A549 (cell line): ENCODE measurements around the gene OR2G6. TPM values are rescaled to one million over a fixed set of nuclear protein-coding genes. Genes with fewer than 3 reads are reported as not detected.
"Not testable (repeated sequence)": the region's sequence is repeated elsewhere in the genome, so short reads cannot be mapped to it uniquely, and the experiment has no call there.

Experiments
- ATAC-seq, 2 experiments: fragments of 200-7000 bp in 1 of 2; fragments of >200 bp in 1 of 2; cut with Nextera tagmentation in 1 of 2; cut with Tn5 transposase in 1 of 2; 3 replicates each; pipeline versions ENCODE4 v1.8.0 to v1.9.1; 2018 to 2020; ENCODE audit warnings: mild to moderate bottlenecking in 1 of 2, moderate library complexity in 1 of 2
- CTCF ChIA-PET: fragments of 300-600 bp; sonication (Branson Sonifier 250); formaldehyde crosslinking; extraction: SDS; loops from one replicate; lab custom pipeline; 2021; ENCODE audit warnings: antibody characterized with exemption, inconsistent platforms; lab: Yijun Ruan, JAX
- POLR2A ChIA-PET: fragments of 350-600 bp; formaldehyde crosslinking; extraction: SDS; loops from one replicate; lab custom pipeline; 2021; ENCODE audit warnings: antibody characterized with exemption, inconsistent platforms; lab: Yijun Ruan, JAX
- DNase-seq, 2 experiments: peaks; one replicate each; pipeline versions ENCODE4 v3.0.0 to v3.0.0-alpha.2; 2011 to 2016; ENCODE audit warnings: low read depth in 1 of 2, low spot score in 1 of 2
- FAIRE-seq: peaks from 2 replicates; lab custom pipeline; 2011; peaks lifted over from hg19 to GRCh38; lab: Jason Lieb, UNC
- H3K27ac ChIP-seq, 2 experiments: fragments of >200 bp; sonication (Bioruptor Twin); formaldehyde crosslinking; 3 replicates each; pipeline ENCODE4 v1.5.1; 2016 to 2017
- H3K4me1 ChIP-seq: fragments of >200 bp; sonication (Bioruptor Twin); formaldehyde crosslinking; 3 replicates; pipeline ENCODE4 v1.6.1; 2016
- H3K4me2 ChIP-seq: fragments of >200 bp; sonication (Bioruptor Twin); formaldehyde crosslinking; 3 replicates; pipeline ENCODE4 v1.6.1; 2016
- H3K4me3 ChIP-seq: fragments of >200 bp; sonication (Bioruptor Twin); formaldehyde crosslinking; 3 replicates; pipeline ENCODE4 v1.5.1; 2016
- H3K9me3 ChIP-seq: fragments of >200 bp; sonication (Bioruptor Twin); formaldehyde crosslinking; 3 replicates; pipeline ENCODE4 v1.6.1; 2016
- CBX8 ChIP-seq: fragments of 200-600 bp; sonication (generic); IDR thresholded peaks from 2 replicates; pipeline ENCODE4 v1.6.1; 2016
- CHD4 ChIP-seq: fragments of 200-600 bp; sonication (generic); IDR thresholded peaks from 2 replicates; pipeline ENCODE4 v1.6.1; 2016; ENCODE audit warnings: antibody characterized with exemption, mild to moderate bottlenecking, borderline replicate concordance
- EHF ChIP-seq: fragments of 250-450 bp; sonication (Bioruptor Pico); IDR thresholded peaks from 2 replicates; pipeline ENCODE4 v1.5.0; 2020; ENCODE audit warnings: mild to moderate bottlenecking
- FOSL2 ChIP-seq, 2 experiments: fragments of 450-650 bp in 1 of 2; fragments of >200 bp in 1 of 2; sonication (Bioruptor Twin) in 1 of 2; formaldehyde crosslinking; IDR thresholded peaks; 2 replicates each; pipeline versions ENCODE4 v1.5.0 to v1.6.1; 2016 to 2020; ENCODE audit warnings: mild to moderate bottlenecking in 1 of 2, moderate library complexity in 1 of 2
- KDM1A ChIP-seq: fragments of 200-600 bp; sonication (generic); IDR thresholded peaks from 2 replicates; pipeline ENCODE4 v1.6.1; 2016; ENCODE audit warnings: low read depth, mild to moderate bottlenecking
- KDM5A ChIP-seq: fragments of 200-600 bp; sonication (generic); IDR thresholded peaks from 2 replicates; pipeline ENCODE4 v1.6.1; 2016; ENCODE audit warnings: antibody characterized with exemption, mild to moderate bottlenecking
- MYC ChIP-seq: IDR thresholded peaks from 2 replicates; pipeline ENCODE4 v1.6.1; 2012; ENCODE audit warnings: mild to moderate bottlenecking, inconsistent platforms, low read length, improper control_type of control experiment, borderline replicate concordance
- NPAS2 ChIP-seq: fragments of 250-450 bp; sonication (Bioruptor Pico); IDR thresholded peaks from 2 replicates; pipeline ENCODE4 v1.8.0; 2022; ENCODE audit warnings: mild to moderate bottlenecking, moderate library complexity, borderline replicate concordance
- PBX3 ChIP-seq: IDR thresholded peaks from 2 replicates; pipeline ENCODE4 v1.6.1; 2012
- POLR2A ChIP-seq: IDR thresholded peaks from 2 replicates; pipeline ENCODE4 v1.6.1; 2012; ENCODE audit warnings: mild to moderate bottlenecking, low read length
- RARB ChIP-seq: fragments of 250-450 bp; sonication (Bioruptor Pico); IDR thresholded peaks from 2 replicates; pipeline ENCODE4 v1.8.0; 2021; ENCODE audit warnings: mild to moderate bottlenecking, moderate library complexity
- REST ChIP-seq: fragments of 200-600 bp; sonication (generic); IDR thresholded peaks from 2 replicates; pipeline ENCODE4 v1.6.1; 2016; ENCODE audit warnings: antibody characterized with exemption, mild to moderate bottlenecking, moderate library complexity
- SMC3 ChIP-seq: fragments of >200 bp; sonication (Bioruptor Twin); formaldehyde crosslinking; IDR thresholded peaks from 3 replicates; pipeline ENCODE4 v1.6.1; 2018; ENCODE audit warnings: inconsistent platforms
- SREBF2 ChIP-seq: fragments of 450-650 bp; IDR thresholded peaks from 2 replicates; pipeline ENCODE4 v1.6.1; 2014; ENCODE audit warnings: mild to moderate bottlenecking, moderate library complexity
- TFCP2L1 ChIP-seq: fragments of 250-450 bp; sonication (Bioruptor Pico); IDR thresholded peaks from 2 replicates; pipeline ENCODE4 v1.5.0; 2021; ENCODE audit warnings: mild to moderate bottlenecking
- ZNF302 ChIP-seq: fragments of 250-450 bp; sonication (Bioruptor Pico); IDR thresholded peaks from 2 replicates; pipeline ENCODE4 v1.9.0; 2021; ENCODE audit warnings: inconsistent platforms, mild to moderate bottlenecking, moderate library complexity
- WGBS: methylation state at CpG from one replicate; pipeline ENCODE4 v1.1.6; 2017; ENCODE audit errors: missing lambda C conversion rate; 5-methylcytosine and 5-hydroxymethylcytosine counted together
- polyA plus RNA-seq, 4 experiments: library from polyadenylated mRNA; depleted of rRNA in 3 of 4; stranded (reverse); fragments of >200 nt; fragmentation: RNase III in 1 of 4; extraction: RNeasy Plus Mini Kit Qiagen cat#74134 plus additional on column Dnase treatment in 1 of 4; gene quantifications; 2 replicates in 3 of 4; 3 replicates in 1 of 4; pipeline ENCODE4 v1.2.3, GENCODE V29; 2011 to 2017
- TF ChIP-seq, protein P1 (sequence below): fragments of >200 bp; sonication (Bioruptor Twin); formaldehyde crosslinking; IDR thresholded peaks from 3 replicates; pipeline ENCODE4 v1.6.1; 2016
- TF ChIP-seq, protein P2 (sequence below): fragments of >200 bp; sonication (Bioruptor Twin); formaldehyde crosslinking; IDR thresholded peaks from 2 replicates; pipeline ENCODE4 v1.6.1; 2016

Gene OR2G6
- polyA plus RNA-seq, 2 of the 4 experiments (the other 2 are of a cell fraction): not detected

GRCh38 chr1:248510217-248510616 lies 2.3 kb downstream of the OR2G6 start:
- DNase-seq, H3K4me3 ChIP-seq, H3K27ac ChIP-seq, POLR2A ChIA-PET, ATAC-seq, CTCF ChIA-PET, H3K9me3 ChIP-seq, H3K4me2 ChIP-seq, H3K4me1 ChIP-seq: not testable (repeated sequence)
- FAIRE-seq: peak; percentile 68

- Histone ChIP-seq H3K4me2 (no peak overlapping the region), H3K4me3 (no peak overlapping the region), H3K4me1 (no peaks in the 10 kb centered on the region), H3K9me3 (0 out of 3 replicates have a peak, but pooled peaks cover 4% of the 10 kb centered on the region), H3K27ac (no peak overlapping the region)
- FAIRE-seq (no peak), ATAC-seq (no peak), DNase-seq (no peak)
- POLR2A ChIA-PET: no interaction called here
- WGBS: 11% methylated on average over 12 of the region's 12 CpGs
- CTCF ChIA-PET: no interaction called here
- TF ChIP-seq CHD4: no peak
- no peak for TF ChIP-seq KDM1A
- no peak for TF ChIP-seq SREBF2
- TF ChIP-seq MYC: no peak
- no peak for TF ChIP-seq RARB (CRISPR knock-in tag)
- no peak for TF ChIP-seq TFCP2L1 (CRISPR knock-in tag)
- TF ChIP-seq, protein P1, sequence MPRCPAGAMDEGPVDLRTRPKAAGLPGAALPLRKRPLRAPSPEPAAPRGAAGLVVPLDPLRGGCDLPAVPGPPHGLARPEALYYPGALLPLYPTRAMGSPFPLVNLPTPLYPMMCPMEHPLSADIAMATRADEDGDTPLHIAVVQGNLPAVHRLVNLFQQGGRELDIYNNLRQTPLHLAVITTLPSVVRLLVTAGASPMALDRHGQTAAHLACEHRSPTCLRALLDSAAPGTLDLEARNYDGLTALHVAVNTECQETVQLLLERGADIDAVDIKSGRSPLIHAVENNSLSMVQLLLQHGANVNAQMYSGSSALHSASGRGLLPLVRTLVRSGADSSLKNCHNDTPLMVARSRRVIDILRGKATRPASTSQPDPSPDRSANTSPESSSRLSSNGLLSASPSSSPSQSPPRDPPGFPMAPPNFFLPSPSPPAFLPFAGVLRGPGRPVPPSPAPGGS: no peak
- TF ChIP-seq, protein P2, sequence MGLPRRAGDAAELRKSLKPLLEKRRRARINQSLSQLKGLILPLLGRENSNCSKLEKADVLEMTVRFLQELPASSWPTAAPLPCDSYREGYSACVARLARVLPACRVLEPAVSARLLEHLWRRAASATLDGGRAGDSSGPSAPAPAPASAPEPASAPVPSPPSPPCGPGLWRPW: no peak
- no peak for TF ChIP-seq ZNF302 (CRISPR knock-in tag)
- TF ChIP-seq POLR2A: no peak
- TF ChIP-seq REST: no peak
- no peak for TF ChIP-seq EHF (CRISPR knock-in tag)
- no peak for TF ChIP-seq CBX8
- TF ChIP-seq KDM5A: no peak
- TF ChIP-seq FOSL2 (IDR thresholded peaks at IDR 0.05): no peak
- TF ChIP-seq FOSL2 (CRISPR knock-in tag; IDR thresholded peaks at IDR 0.05): no peak
- no peak for TF ChIP-seq PBX3
- TF ChIP-seq NPAS2 (CRISPR knock-in tag): no peak
- no peak for TF ChIP-seq SMC3
Observed at GRCh38 chr1:248521856-248522255, 14.0 kb downstream of the OR2G6 start.

GRCh38 chr1:248537449-248537848 lies 29.6 kb downstream of the OR2G6 start:
- H3K9me3 ChIP-seq, DNase-seq, H3K27ac ChIP-seq, H3K4me3 ChIP-seq, POLR2A ChIA-PET, ATAC-seq, H3K4me2 ChIP-seq, H3K4me1 ChIP-seq, CTCF ChIA-PET: not testable (repeated sequence)
- FAIRE-seq: peak; percentile 80

DNA sequence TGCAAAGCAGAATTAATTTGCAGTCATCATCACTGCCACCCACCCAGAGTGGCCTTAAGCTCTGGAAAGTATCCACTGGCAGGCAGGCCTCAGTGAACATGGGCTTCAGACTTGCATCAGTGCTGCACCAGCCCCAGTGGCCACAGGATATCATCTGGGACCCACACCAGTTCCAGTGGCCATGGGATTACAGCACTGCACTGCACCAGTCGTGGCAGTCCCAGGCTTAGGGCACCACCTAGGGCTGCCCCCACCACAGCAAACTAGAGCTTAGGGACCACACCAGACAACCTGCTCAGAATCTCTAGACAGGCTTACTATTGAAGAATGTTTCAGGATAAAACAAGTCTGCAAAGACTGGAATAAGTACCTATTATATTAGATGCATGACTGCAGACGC lies 39.5 kb downstream of the OR2G6 start:
- H3K27ac ChIP-seq, H3K4me1 ChIP-seq, H3K4me2 ChIP-seq, DNase-seq, POLR2A ChIA-PET, ATAC-seq, H3K4me3 ChIP-seq, H3K9me3 ChIP-seq, CTCF ChIA-PET, FAIRE-seq: not testable (repeated sequence)
- no CpG with 5 or more reads among the region's 2 CpGs for WGBS

DNA sequence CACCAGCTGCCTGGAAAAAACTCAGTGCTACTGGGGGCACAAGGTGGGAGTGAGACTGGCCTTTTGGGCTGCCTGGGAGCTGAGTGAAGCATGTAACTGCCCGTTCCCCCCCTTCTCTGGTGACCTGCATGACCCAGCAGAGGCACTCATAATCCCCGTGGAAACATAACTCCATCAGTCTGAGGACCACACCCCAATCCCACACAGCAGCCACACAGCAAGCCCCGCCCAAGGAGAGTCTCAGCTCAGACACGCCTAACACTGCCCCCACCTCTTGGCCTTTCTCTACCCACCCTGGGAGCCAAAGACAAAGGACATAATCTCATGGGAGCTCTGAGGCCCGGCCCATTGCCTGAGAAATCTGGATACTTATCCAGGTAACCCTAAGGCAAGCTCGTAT lies 43.2 kb downstream of the OR2G6 start:
- WGBS: no CpG with 5 or more reads among the region's 6 CpGs
- H3K4me1 ChIP-seq, H3K4me3 ChIP-seq, FAIRE-seq, H3K9me3 ChIP-seq, H3K4me2 ChIP-seq, DNase-seq, POLR2A ChIA-PET, ATAC-seq, CTCF ChIA-PET, H3K27ac ChIP-seq: not testable (repeated sequence)

DNA sequence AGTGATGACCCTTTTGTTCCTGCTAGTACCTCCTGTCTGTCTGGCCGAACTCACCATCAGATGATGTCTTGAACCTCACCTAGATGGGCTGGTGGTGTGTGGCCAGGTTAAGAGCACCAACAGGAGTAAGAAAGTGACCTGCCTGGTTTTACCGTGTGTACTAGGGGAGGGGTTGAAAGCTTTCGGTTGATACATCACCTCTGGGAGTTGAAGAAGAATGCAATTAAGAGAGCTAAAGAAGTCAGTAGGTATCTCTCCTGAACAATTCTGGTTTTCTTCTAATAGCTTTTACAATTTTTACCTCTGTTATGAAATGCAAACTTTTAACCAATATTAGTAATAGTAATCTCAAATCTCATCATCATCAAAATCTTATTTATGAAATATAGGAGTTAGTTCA lies 54.8 kb downstream of the OR2G6 start, which contains the start of gene OR2T29:
Gene OR2T29 (minus strand): TSS at position 101 of the 400 bp plus-strand sequence. CDS start 3,281 bp downstream, outside the sequence.
- H3K27ac ChIP-seq, DNase-seq, H3K4me3 ChIP-seq, CTCF ChIA-PET, POLR2A ChIA-PET, FAIRE-seq, H3K9me3 ChIP-seq, H3K4me2 ChIP-seq, ATAC-seq, H3K4me1 ChIP-seq: not testable (repeated sequence)
- 27% methylated on average over 3 of the region's 3 CpGs for WGBS
